Endothelial cell of umbilical vein (primary cell): ENCODE data around the gene CFAP61.

Experiments
- CTCF ChIP-seq, 2 donors: IDR thresholded peaks; 1 replicate in 1 of 2; 2 replicates in 1 of 2; pipeline ENCODE4 v1.5.1; 2011; ENCODE audit warnings: low read length in 2 of 2, mild to moderate bottlenecking in 2 of 2, moderate library complexity in 2 of 2, control low read depth in 1 of 2, inconsistent platforms in 1 of 2, low read depth in 1 of 2; ENCODE audit not compliant: insufficient read depth in 1 of 2; ENCODE audit errors: extremely low read depth in 1 of 2
- EZH2 ChIP-seq: IDR thresholded peaks from 2 replicates; pipeline ENCODE4 v1.6.1; 2012; ENCODE audit warnings: borderline replicate concordance, low read depth, mild to moderate bottlenecking, moderate library complexity, low read length, inconsistent platforms; ENCODE audit not compliant: severe bottlenecking
- POLR2A ChIP-seq: IDR thresholded peaks from 2 replicates; pipeline ENCODE4 v1.6.1; 2012; ENCODE audit warnings: low read depth, mild to moderate bottlenecking, control low read depth, low read length

- TF ChIP-seq CTCF (IDR thresholded peaks at IDR 0.05; ENCODE audit: extremely low read depth in 1 of 2, insufficient read depth in 1 of 2, low read depth in 1 of 2, low read length in 2 of 2) = no peak
- no peak for TF ChIP-seq EZH2
- TF ChIP-seq POLR2A = no peak
These were observed 176.0 kb downstream of the CFAP61 start for GRCh38 chr20:20228351-20228750.
